Tibial nerve (tissue), 4 donors: ENCODE measurements around the gene NPB. TPM values are rescaled to one million over a fixed set of nuclear protein-coding genes. Genes with fewer than 3 reads are reported as not detected.

Experiments used
- DNase-seq, 2 donors: peaks; one replicate each; pipeline ENCODE4 v3.0.0-alpha.2; 2019; ENCODE audit warnings: low spot score in 2 of 2
- H3K27ac ChIP-seq, 4 donors: fragments of 200-600 bp; sonication (generic) in 3 of 4; one replicate each; pipeline ENCODE4 v1.5.1; 2017 to 2019; ENCODE audit warnings: mild to moderate bottlenecking in 1 of 4
- H3K27me3 ChIP-seq, 2 donors: fragments of 200-600 bp; sonication (generic) in 1 of 2; one replicate each; pipeline versions ENCODE4 v1.5.1 to v1.6.0; 2017 to 2019
- H3K36me3 ChIP-seq, 3 donors: fragments of 200-600 bp; sonication (generic); one replicate each; pipeline ENCODE4 v1.5.1; 2018 to 2019
- H3K4me1 ChIP-seq, 4 donors: fragments of 200-600 bp; sonication (generic) in 3 of 4; one replicate each; pipeline ENCODE4 v1.5.1; 2017 to 2019
- H3K4me3 ChIP-seq, 4 donors: fragments of 200-600 bp; sonication (generic) in 3 of 4; one replicate each; pipeline ENCODE4 v1.5.1; 2017 to 2019; ENCODE audit warnings: mild to moderate bottlenecking in 1 of 4, moderate library complexity in 1 of 4
- H3K9me3 ChIP-seq, 4 donors: fragments of 200-600 bp; sonication (generic) in 3 of 4; one replicate each; pipeline ENCODE4 v1.5.1; 2017 to 2019
- CTCF ChIP-seq, 5 experiments: fragments of 200-600 bp in 3 of 5; fragments of 450-650 bp in 2 of 5; sonication (generic) in 3 of 5; IDR thresholded peaks; one replicate each; pipeline ENCODE4 v1.5.1; 2016 to 2019; ENCODE audit warnings: antibody characterized with exemption in 5 of 5, mild to moderate bottlenecking in 3 of 5, moderate library complexity in 2 of 5
- EP300 ChIP-seq, 2 donors: sonication (generic); formaldehyde crosslinking; IDR thresholded peaks; one replicate each; pipeline ENCODE4 v1.6.1; 2017; ENCODE audit warnings: antibody characterized with exemption in 2 of 2, mild to moderate bottlenecking in 1 of 2
- POLR2A ChIP-seq, 2 donors: fragments of 450-650 bp; IDR thresholded peaks; one replicate each; pipeline ENCODE4 v1.6.1; 2017; ENCODE audit warnings: antibody characterized with exemption in 2 of 2, mild to moderate bottlenecking in 2 of 2, moderate library complexity in 2 of 2
- WGBS, 2 donors: methylation state at CpG; one replicate each; pipeline ENCODE4 v1.1.5; 2018; 5-methylcytosine and 5-hydroxymethylcytosine counted together
- total RNA-seq, 4 donors: library from RNA; depleted of rRNA; stranded (reverse); fragments of >200 nt; gene quantifications; one replicate each; pipeline ENCODE4 v1.1.0, GENCODE V29; 2016

NPB gene
- total RNA-seq, 4 donors from 2014 or later, result 4.2 to 8.7 (median 5.4) TPM; not detected in 1

GRCh38 chr17:81907219-81908145 is 5.4 kb downstream of the NPB start:
- no peaks in the 10 kb centered on the region for H3K9me3 ChIP-seq
- WGBS, 2 donors, result 91 to 94% methylated on average over 16 to 17 of the region's 26 CpGs
- H3K27me3 ChIP-seq, result peaks cover 0 to 2% of the 10 kb centered on the region in 2 donors
- no peak overlapping the region for H3K4me3 ChIP-seq
- TF ChIP-seq EP300 (IDR thresholded peaks at IDR 0.05), result no peak
- no peak for TF ChIP-seq CTCF (IDR thresholded peaks at IDR 0.05)
- no peak for TF ChIP-seq POLR2A (IDR thresholded peaks at IDR 0.05)
- peaks cover 0 to 68% (median 0%) of the 10 kb centered on the region in 3 donors for H3K36me3 ChIP-seq
- no peak overlapping the region for H3K27ac ChIP-seq
- DNase-seq, result no peak
- H3K4me1 ChIP-seq, result peaks cover 0 to 30% (median 19%) of the 10 kb centered on the region in 4 donors

GRCh38 chr17:81908793-81909192 is 6.8 kb downstream of the NPB start:
- DNase-seq, result no peak
- WGBS, 2 donors, result 91 to 94% methylated on average over 7 to 9 of the region's 11 CpGs
- H3K27me3 ChIP-seq, result no peaks in the 10 kb centered on the region
- no peaks in the 10 kb centered on the region for H3K9me3 ChIP-seq
- peaks cover 0 to 24% (median 15%) of the 10 kb centered on the region in 4 donors for H3K4me1 ChIP-seq
- no peak overlapping the region for H3K27ac ChIP-seq
- no peak for TF ChIP-seq CTCF (IDR thresholded peaks at IDR 0.05)
- TF ChIP-seq POLR2A (IDR thresholded peaks at IDR 0.05), result no peak
- TF ChIP-seq EP300 (IDR thresholded peaks at IDR 0.05), result no peak
- H3K36me3 ChIP-seq, result peaks cover 0 to 77% (median 0%) of the 10 kb centered on the region in 3 donors
- no peak overlapping the region for H3K4me3 ChIP-seq

GRCh38 chr17:81909231-81909630 is 7.2 kb downstream of the NPB start:
- Histone ChIP-seq H3K27me3 (no peaks in the 10 kb centered on the region), H3K4me1 (peaks cover 0 to 24% (median 15%) of the 10 kb centered on the region in 4 donors), H3K27ac (no peak overlapping the region), H3K4me3 (no peak overlapping the region), H3K9me3 (no peaks in the 10 kb centered on the region), H3K36me3 (peaks cover 0 to 77% (median 1%) of the 10 kb centered on the region in 3 donors)
- no peak for DNase-seq
- TF ChIP-seq CTCF (IDR thresholded peaks at IDR 0.05), result no peak
- no peak for TF ChIP-seq EP300 (IDR thresholded peaks at IDR 0.05)
- TF ChIP-seq POLR2A (IDR thresholded peaks at IDR 0.05), result no peak
- WGBS, 2 donors, result 92 to 93% methylated on average over 9 to 12 of the region's 12 CpGs

- Histone ChIP-seq H3K36me3 (peaks cover 0 to 77% (median 11%) of the 10 kb centered on the region in 3 donors), H3K27me3 (no peaks in the 10 kb centered on the region), H3K4me3 (peak overlapping the region; percentile 71 to 89 (median 77)), H3K27ac (peak overlapping the region; percentile 50 to 84 (median 78)), H3K9me3 (no peaks in the 10 kb centered on the region), H3K4me1 (peaks cover 0 to 24% (median 15%) of the 10 kb centered on the region in 4 donors)
- TF ChIP-seq CTCF (IDR thresholded peaks at IDR 0.05) (no peak), EP300 (IDR thresholded peaks at IDR 0.05) (no peak), POLR2A (IDR thresholded peaks at IDR 0.05) (no peak)
- 37 to 45% methylated on average over 17 to 23 of the region's 23 CpGs for WGBS, 2 donors
- no peak for DNase-seq
These were observed 8.2 kb downstream of the NPB start for GRCh38 chr17:81909966-81910839.
